ENCODE results near the gene RNF115. TPM values are rescaled to one million over a fixed set of nuclear protein-coding genes. Genes with fewer than 3 reads are reported as not detected.

Gene RNF115
- total and polyA plus RNA-seq, 2 of the 4 experiments (the other 2 are of a cell fraction), result 13.5 to 22.9 TPM

- Histone ChIP-seq H2AFZ (replicated peaks; ENCODE audit: low read length, poor library complexity) (no peak overlapping the region), H3K18ac (ENCODE audit: low read depth, low read length) (no peak overlapping the region), H3K4me1 (ENCODE audit: control insufficient read depth, insufficient read depth, low read length) (peaks cover 30% of the 10 kb centered on the region), H3K9me1 (ENCODE audit: insufficient read depth, low read length) (peaks cover 24% of the 10 kb centered on the region), H4K20me1 (ENCODE audit: insufficient read depth, low read length) (no peaks in the 10 kb centered on the region), H2BK120ac (ENCODE audit: low read depth, low read length) (peak overlapping the region; percentile 46), H3K36me3 (ENCODE audit: control insufficient read depth, insufficient read depth, low read length) (no peaks in the 10 kb centered on the region), H4K91ac (ENCODE audit: insufficient read depth, low read depth, low read length) (peak overlapping the region; percentile 37; the same call in 1 of the 2 replicates), H3K27me3 (ENCODE audit: control insufficient read depth, insufficient read depth, low read length) (no peaks in the 10 kb centered on the region), H2AK5ac (ENCODE audit: low read depth, low read length) (0 out of 2 replicates have a peak overlapping the region, but pooled peaks have one; percentile 24), H3K4ac (ENCODE audit: low read depth, low read length) (peak overlapping the region; percentile 52; the same call in 1 of the 2 replicates), H3K14ac (replicated peaks; ENCODE audit: low read depth, low read length) (no peak overlapping the region), H3K56ac (ENCODE audit: extremely low read depth, insufficient read depth, low read length) (no peak overlapping the region), H2BK15ac (ENCODE audit: low read depth, low read length) (0 out of 3 replicates have a peak overlapping the region, but pooled peaks have one; percentile 43), H3K4me2 (ENCODE audit: low read depth, low read length) (no peak overlapping the region), H4K8ac (ENCODE audit: low read depth in 2 of 2, low read length in 2 of 2) (no peak overlapping the region), H3K9ac (ENCODE audit: low read depth, low read length) (no peak overlapping the region), H2AK9ac (replicated peaks; ENCODE audit: low read depth, low read length, poor library complexity) (no peak overlapping the region), H4K5ac (ENCODE audit: low read depth, low read length) (no peak overlapping the region), H2BK20ac (ENCODE audit: low read depth, low read length) (peak overlapping the region; percentile 79), H3K4me3 (ENCODE audit: insufficient read depth, low read depth, low read length) (no peak overlapping the region), H3K79me1 (ENCODE audit: low read depth in 1 of 2, low read length in 2 of 2) (no peaks in the 10 kb centered on the region; a peak in 1 of 4 replicates), H3K9me3 (ENCODE audit: control insufficient read depth, insufficient read depth, low read length) (no peaks in the 10 kb centered on the region), H3K27ac (ENCODE audit: insufficient read depth, low read length) (no peak overlapping the region), H3K23ac (ENCODE audit: low read depth, low read length) (no peak overlapping the region), H2BK5ac (ENCODE audit: low read depth, low read length, poor library complexity, severe bottlenecking) (no peak overlapping the region)
- no TSS peak for BruUV-seq (replicated peaks)
- in situ Hi-C loops (cut with MboI; ENCODE audit: low sequenced_read_pairs), result no loop called here
- POLR2A ChIA-PET (ENCODE audit: unreplicated experiment), result no interaction called here
- TF ChIP-seq BHLHE40 (IDR thresholded peaks at IDR 0.05; ENCODE audit: low read depth, low read length), result no peak
- no peak for TF ChIP-seq NFE2L2 (IDR thresholded peaks at IDR 0.05; ENCODE audit: low read depth, low read length)
- TF ChIP-seq POLR2A (IDR thresholded peaks at IDR 0.05; ENCODE audit: low read depth, low read length), result no peak
- no peak for TF ChIP-seq FOS (IDR thresholded peaks at IDR 0.05; ENCODE audit: low read depth, low read length)
- no peak for TF ChIP-seq RFX5 (IDR thresholded peaks at IDR 0.05; ENCODE audit: low read depth, low read length)
- no peak for TF ChIP-seq MAFK (IDR thresholded peaks at IDR 0.05; ENCODE audit: low read depth, low read length)
- TF ChIP-seq, protein P1, sequence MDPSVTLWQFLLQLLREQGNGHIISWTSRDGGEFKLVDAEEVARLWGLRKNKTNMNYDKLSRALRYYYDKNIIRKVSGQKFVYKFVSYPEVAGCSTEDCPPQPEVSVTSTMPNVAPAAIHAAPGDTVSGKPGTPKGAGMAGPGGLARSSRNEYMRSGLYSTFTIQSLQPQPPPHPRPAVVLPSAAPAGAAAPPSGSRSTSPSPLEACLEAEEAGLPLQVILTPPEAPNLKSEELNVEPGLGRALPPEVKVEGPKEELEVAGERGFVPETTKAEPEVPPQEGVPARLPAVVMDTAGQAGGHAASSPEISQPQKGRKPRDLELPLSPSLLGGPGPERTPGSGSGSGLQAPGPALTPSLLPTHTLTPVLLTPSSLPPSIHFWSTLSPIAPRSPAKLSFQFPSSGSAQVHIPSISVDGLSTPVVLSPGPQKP (IDR thresholded peaks at IDR 0.05; ENCODE audit: borderline replicate concordance, low read depth, low read length), result no peak
- no peak for TF ChIP-seq CHD1 (IDR thresholded peaks at IDR 0.05; ENCODE audit: low read depth, low read length)
- no peak for TF ChIP-seq CEBPB (IDR thresholded peaks at IDR 0.05; ENCODE audit: low read depth, low read length)
- TF ChIP-seq CTCF (conservative IDR thresholded peaks at IDR 0.05; ENCODE audit: low read depth, low read length), result no peak
- TF ChIP-seq SMC3 (IDR thresholded peaks at IDR 0.05; ENCODE audit: low read depth, low read length), result no peak
- no peak for TF ChIP-seq RAD21 (IDR thresholded peaks at IDR 0.05; ENCODE audit: low read length)
- TF ChIP-seq MXI1 (IDR thresholded peaks at IDR 0.05; ENCODE audit: borderline replicate concordance, low read depth, low read length), result no peak
- WGBS, 2 experiments (ENCODE audit: extremely low coverage in 2 of 2, insufficient read length in 1 of 2), result no CpG with 5 or more reads among the region's 1 CpG
- ATAC-seq (ENCODE audit: low read depth), result no peak
- dilution Hi-C loops (cut with HindIII; ENCODE audit: low sequenced_read_pairs, unreplicated experiment), result no loop called here
- intact Hi-C loops (cut with micrococcal nuclease), result no loop called here
- CTCF ChIA-PET, result no interaction called here
- no peak for DNase-seq
These were observed 106.1 kb downstream of the RNF115 start for GRCh38 chr1:145717833-145718232.

Measured in IMR-90 (cell line).